Stomach (tissue), 4 donors: ENCODE measurements around the gene RGSL1.

Experiments used
- EP300 ChIP-seq: sonication (generic); formaldehyde crosslinking; IDR thresholded peaks from one replicate; pipeline ENCODE4 v1.6.1; 2017; ENCODE audit warnings: antibody characterized with exemption
- POLR2A ChIP-seq, 4 donors: fragments of 450-650 bp; IDR thresholded peaks; one replicate each; pipeline ENCODE4 v1.6.1; 2016; ENCODE audit warnings: antibody characterized with exemption in 4 of 4, control low read depth in 2 of 4, mild to moderate bottlenecking in 1 of 4, moderate library complexity in 1 of 4
- TF ChIP-seq, protein P1 (sequence below), 7 experiments: fragments of 450-650 bp in 4 of 7; fragments of 200-600 bp in 3 of 7; sonication (generic) in 3 of 7; IDR thresholded peaks; one replicate each; pipeline ENCODE4 v1.5.1; 2016 to 2019; ENCODE audit warnings: antibody characterized with exemption in 7 of 7, control low read depth in 2 of 7, mild to moderate bottlenecking in 1 of 7

DNA sequence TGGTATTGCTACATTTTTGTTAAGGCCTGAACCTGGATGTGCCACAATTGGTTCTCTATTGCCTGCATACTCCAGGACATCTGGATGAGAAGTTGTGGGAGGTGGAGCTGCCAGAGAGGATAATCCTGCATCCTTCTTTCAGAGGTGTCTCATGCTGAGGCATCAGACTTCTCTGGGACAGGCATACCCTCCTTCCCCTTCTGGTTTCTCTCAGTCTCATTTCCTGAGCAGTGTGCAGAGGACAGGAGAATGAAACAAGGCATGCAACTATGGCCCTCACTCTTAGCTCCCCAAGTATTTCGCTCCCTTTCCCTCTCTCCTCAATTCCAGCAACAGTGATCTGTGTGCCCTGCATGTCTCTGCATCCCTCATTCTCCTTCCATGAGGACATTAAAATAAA lies 7.6 kb upstream of the RGSL1 start:
- TF ChIP-seq, protein P1, sequence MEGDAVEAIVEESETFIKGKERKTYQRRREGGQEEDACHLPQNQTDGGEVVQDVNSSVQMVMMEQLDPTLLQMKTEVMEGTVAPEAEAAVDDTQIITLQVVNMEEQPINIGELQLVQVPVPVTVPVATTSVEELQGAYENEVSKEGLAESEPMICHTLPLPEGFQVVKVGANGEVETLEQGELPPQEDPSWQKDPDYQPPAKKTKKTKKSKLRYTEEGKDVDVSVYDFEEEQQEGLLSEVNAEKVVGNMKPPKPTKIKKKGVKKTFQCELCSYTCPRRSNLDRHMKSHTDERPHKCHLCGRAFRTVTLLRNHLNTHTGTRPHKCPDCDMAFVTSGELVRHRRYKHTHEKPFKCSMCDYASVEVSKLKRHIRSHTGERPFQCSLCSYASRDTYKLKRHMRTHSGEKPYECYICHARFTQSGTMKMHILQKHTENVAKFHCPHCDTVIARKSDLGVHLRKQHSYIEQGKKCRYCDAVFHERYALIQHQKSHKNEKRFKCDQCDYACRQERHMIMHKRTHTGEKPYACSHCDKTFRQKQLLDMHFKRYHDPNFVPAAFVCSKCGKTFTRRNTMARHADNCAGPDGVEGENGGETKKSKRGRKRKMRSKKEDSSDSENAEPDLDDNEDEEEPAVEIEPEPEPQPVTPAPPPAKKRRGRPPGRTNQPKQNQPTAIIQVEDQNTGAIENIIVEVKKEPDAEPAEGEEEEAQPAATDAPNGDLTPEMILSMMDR (IDR thresholded peaks at IDR 0.05): no peak
- TF ChIP-seq POLR2A (IDR thresholded peaks at IDR 0.05) (no peak), EP300 (no peak)
